Mesendoderm (in vitro differentiated cells): ENCODE data around the gene TAF1D.
A peak's percentile ranks its signal among the peaks of the same experiment; 100 is the strongest.

Experiments used
- DNase-seq: peaks from one replicate; pipeline ENCODE4 v3.0.0; 2013
- H2AK5ac ChIP-seq: 2 replicates; pipeline ENCODE4 v1.6.1; 2013; ENCODE audit warnings: low read length, inconsistent platforms
- H2BK120ac ChIP-seq: 2 replicates; pipeline ENCODE4 v1.6.1; 2013; ENCODE audit warnings: low read depth, mild to moderate bottlenecking, low read length, moderate library complexity, mixed read lengths
- H2BK15ac ChIP-seq: replicated peaks from 2 replicates; pipeline ENCODE4 v1.6.1; 2013; ENCODE audit warnings: low read depth, mild to moderate bottlenecking, moderate library complexity
- H2BK5ac ChIP-seq: 2 replicates; pipeline ENCODE4 v1.6.1; 2013; ENCODE audit warnings: low read length, inconsistent platforms
- H3K18ac ChIP-seq: 2 replicates; pipeline ENCODE4 v1.6.1; 2013; ENCODE audit warnings: mild to moderate bottlenecking, low read length, mixed read lengths
- H3K23ac ChIP-seq: one replicate; pipeline ENCODE4 v1.6.1; 2013; ENCODE audit warnings: low read length
- H3K27ac ChIP-seq: 2 replicates; pipeline ENCODE4 v1.5.1; 2013; ENCODE audit warnings: low read depth, mild to moderate bottlenecking, inconsistent platforms, low read length, moderate library complexity
- H3K27me3 ChIP-seq: 2 replicates; pipeline ENCODE4 v1.6.1; 2013; ENCODE audit warnings: low read length, control low read depth, mild to moderate bottlenecking, inconsistent platforms; ENCODE audit not compliant: insufficient read depth, poor library complexity
- H3K36me3 ChIP-seq: 2 replicates; pipeline ENCODE4 v1.6.1; 2013; ENCODE audit warnings: low read length, inconsistent platforms; ENCODE audit not compliant: control insufficient read depth, insufficient read depth
- H3K4ac ChIP-seq: one replicate; pipeline ENCODE4 v1.6.1; 2013; ENCODE audit warnings: low read depth, mild to moderate bottlenecking, low read length, moderate library complexity
- H3K4me1 ChIP-seq: 2 replicates; pipeline ENCODE4 v1.6.1; 2013; ENCODE audit warnings: low read depth, low read length, inconsistent platforms; ENCODE audit not compliant: control insufficient read depth
- H3K4me2 ChIP-seq: 2 replicates; pipeline ENCODE4 v1.6.1; 2013; ENCODE audit warnings: low read length
- H3K4me3 ChIP-seq: 2 replicates; pipeline ENCODE4 v1.5.1; 2013; ENCODE audit warnings: mild to moderate bottlenecking, low read length
- H3K56ac ChIP-seq: one replicate; pipeline ENCODE4 v1.6.1; 2013; ENCODE audit warnings: low read length
- H3K79me1 ChIP-seq: 2 replicates; pipeline ENCODE4 v1.6.1; 2013; ENCODE audit warnings: low read length, inconsistent platforms
- H3K79me2 ChIP-seq: 2 replicates; pipeline ENCODE4 v1.6.1; 2013; ENCODE audit warnings: mild to moderate bottlenecking, low read length; ENCODE audit not compliant: control insufficient read depth, insufficient read depth
- H3K9ac ChIP-seq: 2 replicates; pipeline ENCODE4 v1.6.1; 2013; ENCODE audit warnings: low read length, inconsistent platforms
- H4K5ac ChIP-seq: one replicate; pipeline ENCODE4 v1.6.1; 2013; ENCODE audit warnings: low read length
- H4K8ac ChIP-seq: one replicate; pipeline ENCODE4 v1.6.1; 2013; ENCODE audit warnings: low read depth, mild to moderate bottlenecking, control low read depth, low read length, moderate library complexity
- WGBS: extraction: QIAGEN DNeasy Blood & Tissue Kit; methylation state at CpG from one replicate; pipeline ENCODE4 v1.1.7; 2013; ENCODE audit warnings: low lambda C conversion rate, missing lambda C conversion rate; ENCODE audit not compliant: insufficient coverage; ENCODE audit errors: extremely low coverage; 5-methylcytosine and 5-hydroxymethylcytosine counted together

Gene TAF1D

DNA sequence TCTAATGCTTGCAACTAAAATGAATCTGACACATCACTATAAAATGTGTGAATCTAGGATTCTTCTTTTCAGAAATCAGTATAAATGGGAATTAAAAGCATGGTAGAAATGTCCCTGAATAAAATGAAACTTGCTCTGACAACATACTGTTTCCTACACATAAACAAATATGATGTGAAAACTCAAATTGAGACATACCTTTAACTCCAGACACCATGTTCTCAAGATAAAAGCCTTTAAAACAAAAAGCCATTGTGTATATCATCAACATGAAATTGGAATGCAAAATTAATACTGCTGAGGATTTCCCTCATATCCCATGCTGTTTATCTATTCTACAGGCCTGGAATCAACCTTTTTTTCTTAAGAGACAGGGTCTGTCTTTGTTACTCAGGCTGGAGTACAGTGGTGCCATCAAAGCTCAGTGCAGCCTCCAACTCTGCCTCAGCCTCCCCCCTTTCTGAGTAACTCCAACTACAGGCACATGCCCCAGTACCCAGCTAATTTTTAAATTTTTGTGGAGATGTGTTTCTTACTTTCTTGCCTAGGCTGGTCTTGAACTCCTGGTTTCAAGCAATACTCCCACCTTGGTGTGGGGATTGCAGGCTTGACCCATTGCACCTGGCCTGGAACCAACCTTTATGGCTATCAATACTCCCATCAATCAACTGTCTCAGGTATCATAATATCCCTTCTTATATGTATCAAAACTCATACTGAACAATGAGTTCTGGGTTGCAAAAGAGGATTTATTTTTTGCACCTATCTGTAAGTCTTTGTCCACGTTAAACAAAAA, 6.7 kb downstream of the TAF1D start:
- Histone ChIP-seq H3K18ac (no peak overlapping the region), H4K8ac (no peak overlapping the region), H2AK5ac (no peak overlapping the region), H3K4ac (no peak overlapping the region), H3K79me2 (peaks cover 35% of the 10 kb centered on the region), H3K4me1 (no peaks in the 10 kb centered on the region), H3K4me3 (no peak overlapping the region), H3K9ac (no peak overlapping the region), H2BK5ac (no peak overlapping the region), H2BK120ac (no peak overlapping the region), H4K5ac (no peak overlapping the region), H3K27me3 (no peaks in the 10 kb centered on the region), H3K36me3 (peaks cover 14% of the 10 kb centered on the region), H3K27ac (no peak overlapping the region), H3K56ac (no peak overlapping the region), H3K23ac (no peak overlapping the region), H3K4me2 (no peak overlapping the region), H3K79me1 (no peaks in the 10 kb centered on the region), H2BK15ac (no peak overlapping the region)
- no peak for DNase-seq
- no CpG with 5 or more reads among the region's 1 CpG for WGBS

DNA sequence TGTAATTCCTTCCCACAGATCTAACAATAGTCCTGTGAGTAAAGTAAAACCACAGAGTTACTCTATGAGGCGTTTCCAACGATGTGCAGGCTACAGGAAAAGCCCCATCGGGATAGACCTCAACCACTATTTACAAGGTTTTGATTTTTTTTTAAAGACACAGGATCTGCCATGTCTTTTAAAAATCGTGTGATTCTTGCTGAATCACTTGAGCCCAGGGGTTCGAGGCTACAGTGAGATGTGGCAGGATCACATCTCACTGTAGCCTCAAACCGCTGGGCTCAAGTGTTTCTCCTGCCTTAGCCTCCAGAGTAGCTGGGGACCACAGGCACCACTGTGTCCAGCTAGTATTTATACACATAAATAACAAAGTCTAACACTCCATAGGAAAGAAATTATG, 7.8 kb downstream of the TAF1D start:
- H3K4ac ChIP-seq: no peak overlapping the region
- no peak overlapping the region for H3K4me2 ChIP-seq
- H3K18ac ChIP-seq: no peak overlapping the region
- H2AK5ac ChIP-seq: no peak overlapping the region
- no peak overlapping the region for H2BK5ac ChIP-seq
- no peak for DNase-seq
- no peak overlapping the region for H2BK15ac ChIP-seq
- H3K9ac ChIP-seq: no peak overlapping the region
- no peak overlapping the region for H3K23ac ChIP-seq
- no peak overlapping the region for H3K27ac ChIP-seq
- H3K4me3 ChIP-seq: no peak overlapping the region
- H3K56ac ChIP-seq: no peak overlapping the region
- H4K5ac ChIP-seq: no peak overlapping the region
- peaks cover 11% of the 10 kb centered on the region for H3K36me3 ChIP-seq
- no peaks in the 10 kb centered on the region for H3K4me1 ChIP-seq
- H2BK120ac ChIP-seq: no peak overlapping the region
- no peaks in the 10 kb centered on the region for H3K79me1 ChIP-seq
- H3K27me3 ChIP-seq: no peaks in the 10 kb centered on the region
- H3K79me2 ChIP-seq: peaks cover 24% of the 10 kb centered on the region
- H4K8ac ChIP-seq: peak overlapping the region; percentile 56
- no CpG with 5 or more reads among the region's 6 CpGs for WGBS

DNA sequence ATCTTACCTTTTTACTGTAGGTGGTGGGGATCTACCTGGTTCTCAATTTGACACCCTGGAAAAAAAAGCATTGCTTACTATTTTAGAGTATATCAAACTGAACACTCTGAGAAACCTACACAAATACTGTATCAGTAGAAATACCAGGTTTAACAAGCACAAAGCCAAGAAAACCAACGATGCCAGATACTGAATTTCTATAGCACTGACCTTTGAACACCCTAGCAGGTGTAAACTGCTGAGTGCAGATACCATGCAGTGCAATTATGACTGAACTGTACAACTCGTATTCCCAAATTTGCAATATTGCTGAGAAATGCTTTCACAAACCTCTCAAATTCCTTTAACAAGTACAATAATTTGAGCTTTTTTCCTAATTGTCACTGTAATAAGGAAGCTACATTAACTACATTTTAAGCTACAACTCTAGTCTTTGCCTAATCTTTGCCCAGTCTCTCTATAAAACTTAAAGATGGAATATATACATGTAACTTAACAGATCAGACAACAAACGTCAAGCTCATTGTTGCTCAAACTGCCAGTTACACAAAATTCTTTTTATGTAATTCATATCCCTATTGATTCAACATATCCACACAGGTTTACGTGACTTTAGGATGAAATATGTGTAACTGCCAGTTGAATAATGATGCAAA, 8.9 kb downstream of the TAF1D start:
- Histone ChIP-seq H3K27ac (no peak overlapping the region), H3K4me2 (no peak overlapping the region), H2BK5ac (no peak overlapping the region), H2BK15ac (no peak overlapping the region), H3K79me2 (peaks cover 14% of the 10 kb centered on the region), H2AK5ac (no peak overlapping the region), H3K4me3 (no peak overlapping the region), H2BK120ac (no peak overlapping the region), H3K18ac (no peak overlapping the region), H3K9ac (no peak overlapping the region), H3K27me3 (no peaks in the 10 kb centered on the region), H4K8ac (no peak overlapping the region), H3K23ac (no peak overlapping the region), H3K56ac (no peak overlapping the region), H4K5ac (no peak overlapping the region), H3K79me1 (no peaks in the 10 kb centered on the region), H3K36me3 (peaks cover 9% of the 10 kb centered on the region), H3K4ac (no peak overlapping the region), H3K4me1 (no peaks in the 10 kb centered on the region)
- DNase-seq: no peak
- no CpG with 5 or more reads among the region's 4 CpGs for WGBS

DNA sequence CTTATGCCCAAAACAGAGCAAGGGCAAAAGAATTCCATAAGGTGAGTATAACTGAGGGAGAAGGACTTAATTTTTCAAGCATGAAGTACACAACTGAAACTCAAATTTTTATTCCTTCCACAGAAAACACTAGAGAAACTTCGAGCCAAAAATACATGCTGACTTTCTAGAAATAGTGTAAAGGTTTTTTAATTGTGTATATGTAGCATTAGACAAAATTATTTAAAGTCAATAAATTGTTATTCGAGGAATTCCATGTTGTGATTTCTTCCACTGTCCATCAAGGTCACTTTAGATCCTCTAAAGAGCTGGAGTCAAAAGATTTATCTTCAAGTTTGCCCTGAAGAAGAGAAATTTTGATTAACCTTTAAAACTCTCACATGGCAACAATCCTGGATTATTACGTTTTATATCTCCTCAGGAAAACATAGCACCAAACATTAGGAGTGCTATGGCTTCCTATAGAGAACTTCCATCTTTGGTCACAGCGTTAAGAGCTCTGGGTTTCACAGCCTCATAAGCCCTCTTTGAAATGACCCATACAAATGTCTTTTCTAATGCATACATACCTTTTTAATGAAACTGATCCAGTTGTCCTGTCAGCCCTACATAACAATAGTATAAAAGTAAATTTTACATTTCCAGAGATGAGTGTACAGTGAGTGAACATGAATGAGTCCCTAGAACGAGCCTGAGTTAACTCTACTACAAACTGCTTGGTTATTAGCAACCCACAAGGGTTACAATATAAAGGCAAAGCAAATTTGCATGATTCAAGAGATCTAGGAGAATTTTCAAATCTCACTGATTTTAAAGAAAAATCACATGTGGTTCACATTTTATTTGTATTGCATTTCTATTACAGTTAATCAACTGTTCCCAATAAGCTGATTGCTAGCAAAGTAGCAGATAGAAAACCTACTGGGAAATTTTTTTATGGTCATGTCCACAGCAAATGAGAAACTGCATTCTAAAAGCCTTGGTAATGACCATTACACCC, 10.9 kb downstream of the TAF1D start:
- H3K27me3 ChIP-seq: no peaks in the 10 kb centered on the region
- H3K4me1 ChIP-seq: no peaks in the 10 kb centered on the region
- H3K23ac ChIP-seq: no peak overlapping the region
- no peak overlapping the region for H3K9ac ChIP-seq
- no peak overlapping the region for H2AK5ac ChIP-seq
- no peak overlapping the region for H2BK15ac ChIP-seq
- no peak overlapping the region for H3K18ac ChIP-seq
- H3K4me3 ChIP-seq: no peak overlapping the region
- no peak overlapping the region for H3K4ac ChIP-seq
- H3K79me2 ChIP-seq: peaks cover 7% of the 10 kb centered on the region
- no peak overlapping the region for H4K8ac ChIP-seq
- H3K79me1 ChIP-seq: no peaks in the 10 kb centered on the region
- no peak overlapping the region for H3K27ac ChIP-seq
- no peak overlapping the region for H3K4me2 ChIP-seq
- WGBS: 100% methylated on average over 1 of the region's 5 CpGs
- DNase-seq: no peak
- H3K56ac ChIP-seq: no peak overlapping the region
- H2BK120ac ChIP-seq: no peak overlapping the region
- no peak overlapping the region for H4K5ac ChIP-seq
- no peak overlapping the region for H2BK5ac ChIP-seq
- peaks cover 8% of the 10 kb centered on the region for H3K36me3 ChIP-seq

DNA sequence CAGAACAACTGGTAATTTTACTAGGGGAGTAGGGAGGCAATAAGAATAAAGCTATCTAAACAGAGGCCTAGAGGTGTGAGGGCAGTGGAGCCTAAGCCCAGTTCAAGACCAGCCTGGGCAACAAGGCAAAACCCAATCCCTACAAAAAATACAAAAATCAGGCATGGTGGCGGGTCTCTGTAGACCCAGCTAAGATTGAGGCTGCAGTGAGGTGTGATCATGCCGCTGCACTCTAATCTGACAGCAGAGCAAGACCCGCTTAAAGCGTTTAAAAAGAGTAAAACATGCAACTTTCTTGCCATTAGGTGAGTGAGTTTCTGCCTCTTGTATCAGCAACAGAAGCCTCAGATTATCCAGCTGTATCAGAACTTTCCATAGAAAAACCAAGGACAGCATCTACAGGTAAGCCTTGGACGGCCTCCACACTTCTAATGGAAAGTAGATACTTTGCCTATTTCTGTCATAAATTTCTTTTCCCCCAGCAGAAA, 12.1 kb downstream of the TAF1D start:
- H3K4me1 ChIP-seq: no peaks in the 10 kb centered on the region
- no peak overlapping the region for H3K23ac ChIP-seq
- H3K4ac ChIP-seq: no peak overlapping the region
- H3K18ac ChIP-seq: no peak overlapping the region
- no peak overlapping the region for H3K4me3 ChIP-seq
- H4K8ac ChIP-seq: no peak overlapping the region
- H2AK5ac ChIP-seq: no peak overlapping the region
- H2BK5ac ChIP-seq: no peak overlapping the region
- H3K27ac ChIP-seq: no peak overlapping the region
- peaks cover 4% of the 10 kb centered on the region for H3K36me3 ChIP-seq
- H3K27me3 ChIP-seq: no peaks in the 10 kb centered on the region
- DNase-seq: no peak
- no peaks in the 10 kb centered on the region for H3K79me2 ChIP-seq
- WGBS: no CpG with 5 or more reads among the region's 5 CpGs
- H3K9ac ChIP-seq: no peak overlapping the region
- no peak overlapping the region for H3K56ac ChIP-seq
- H2BK120ac ChIP-seq: no peak overlapping the region
- H4K5ac ChIP-seq: no peak overlapping the region
- H3K4me2 ChIP-seq: no peak overlapping the region
- H3K79me1 ChIP-seq: no peaks in the 10 kb centered on the region
- no peak overlapping the region for H2BK15ac ChIP-seq
